ENCODE results near the gene SUPT7L.
"Not testable (repeated sequence)": the region's sequence is repeated elsewhere in the genome, so short reads cannot be mapped to it uniquely, and the experiment has no call there.

Gene SUPT7L

DNA sequence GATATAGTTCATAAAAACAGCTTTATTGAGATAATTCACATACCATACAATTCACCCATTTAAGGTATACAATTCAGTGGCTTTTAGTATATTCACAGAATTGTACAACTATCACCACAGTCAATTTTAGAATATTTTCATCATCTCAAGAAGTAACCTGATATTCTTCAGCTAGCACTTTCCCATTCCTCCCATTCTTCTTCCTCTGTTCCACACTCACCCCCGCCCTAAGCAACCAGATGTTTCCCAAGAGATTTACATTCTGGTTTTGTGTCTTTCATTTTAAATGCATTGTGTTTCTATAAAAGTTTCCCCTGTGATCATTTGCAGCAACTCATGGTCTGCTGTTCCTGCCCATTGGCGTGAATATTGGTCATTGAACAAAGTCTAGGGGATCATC is 29.1 kb downstream of the SUPT7L start:
- DNase-seq = no peak

DNA sequence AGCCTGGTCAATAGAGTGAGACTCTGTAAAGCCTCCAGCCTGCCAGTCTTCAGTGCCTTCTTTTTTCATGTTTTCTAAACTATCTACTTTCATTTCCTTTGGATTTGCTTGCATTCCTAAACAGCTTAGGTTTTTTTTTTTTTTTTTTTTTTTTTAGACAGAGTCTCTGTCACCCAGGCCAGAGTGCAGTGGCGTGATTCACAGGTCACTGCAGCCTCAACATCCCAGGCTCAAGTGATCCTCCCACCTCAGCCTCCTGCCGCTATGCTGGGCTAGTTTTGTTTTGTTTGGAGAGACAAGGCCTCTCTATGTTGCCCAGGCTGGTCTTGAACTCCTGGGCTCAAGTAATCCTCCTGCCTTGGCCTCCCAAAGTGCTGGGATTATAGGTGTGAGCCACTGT is 33.2 kb downstream of the SUPT7L start:
- DNase-seq = not testable (repeated sequence)

DNA sequence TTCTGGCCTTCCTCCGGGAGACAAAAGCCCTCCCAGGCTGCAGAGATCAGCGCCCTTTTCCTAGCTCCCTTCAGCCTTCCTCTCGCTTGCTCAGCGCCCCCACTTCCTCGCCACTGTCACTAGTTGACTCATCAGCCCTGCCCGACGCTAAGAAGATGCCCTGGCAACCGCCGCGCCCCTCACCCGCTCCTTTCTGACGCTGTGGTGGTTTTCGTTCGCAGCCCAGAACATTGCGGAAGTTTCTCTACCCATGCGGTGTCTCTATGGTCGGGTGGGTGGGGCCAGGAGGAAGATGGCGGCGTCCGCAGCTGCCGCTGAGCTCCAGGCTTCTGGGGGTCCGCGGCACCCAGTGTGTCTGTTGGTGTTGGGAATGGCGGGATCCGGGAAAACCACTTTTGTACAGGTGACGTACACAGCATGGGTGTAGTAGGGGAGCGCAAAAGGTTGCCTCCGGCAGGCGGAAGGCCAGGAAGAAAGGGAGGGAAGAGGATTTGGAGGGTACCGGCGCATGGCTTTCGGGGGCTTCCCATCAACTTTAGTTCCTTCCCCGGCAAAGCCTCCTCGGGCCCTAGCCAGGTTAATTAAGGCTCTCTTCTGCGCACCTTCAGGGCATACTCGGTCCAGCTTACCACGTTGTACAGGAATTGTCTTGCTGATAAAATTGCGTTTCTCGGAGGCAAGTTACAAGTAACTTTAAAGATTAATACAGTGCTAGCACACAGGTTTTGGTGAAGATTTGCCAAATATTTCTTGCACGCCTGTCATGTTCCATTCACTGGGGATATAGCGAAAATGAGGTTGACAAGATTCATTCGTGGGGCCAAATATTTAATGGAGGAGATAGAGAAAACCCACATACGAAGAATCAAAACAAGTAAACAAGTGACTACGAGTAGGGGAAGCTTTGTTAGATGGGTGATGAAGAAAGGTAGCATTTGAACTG is 34.4 kb downstream of the SUPT7L start, which contains the start of the genes CCDC121 and GPN1:
Gene CCDC121, minus strand, starts transcription at position 246 of the 943 bp plus-strand sequence. CDS start 1,213 bp downstream, outside the sequence.
Gene GPN1, plus strand, starts transcription at position 284 of the 943 bp plus-strand sequence. Its CDS starts 9 bp downstream, at position 293.
- DNase-seq = peak; percentile 96

DNA sequence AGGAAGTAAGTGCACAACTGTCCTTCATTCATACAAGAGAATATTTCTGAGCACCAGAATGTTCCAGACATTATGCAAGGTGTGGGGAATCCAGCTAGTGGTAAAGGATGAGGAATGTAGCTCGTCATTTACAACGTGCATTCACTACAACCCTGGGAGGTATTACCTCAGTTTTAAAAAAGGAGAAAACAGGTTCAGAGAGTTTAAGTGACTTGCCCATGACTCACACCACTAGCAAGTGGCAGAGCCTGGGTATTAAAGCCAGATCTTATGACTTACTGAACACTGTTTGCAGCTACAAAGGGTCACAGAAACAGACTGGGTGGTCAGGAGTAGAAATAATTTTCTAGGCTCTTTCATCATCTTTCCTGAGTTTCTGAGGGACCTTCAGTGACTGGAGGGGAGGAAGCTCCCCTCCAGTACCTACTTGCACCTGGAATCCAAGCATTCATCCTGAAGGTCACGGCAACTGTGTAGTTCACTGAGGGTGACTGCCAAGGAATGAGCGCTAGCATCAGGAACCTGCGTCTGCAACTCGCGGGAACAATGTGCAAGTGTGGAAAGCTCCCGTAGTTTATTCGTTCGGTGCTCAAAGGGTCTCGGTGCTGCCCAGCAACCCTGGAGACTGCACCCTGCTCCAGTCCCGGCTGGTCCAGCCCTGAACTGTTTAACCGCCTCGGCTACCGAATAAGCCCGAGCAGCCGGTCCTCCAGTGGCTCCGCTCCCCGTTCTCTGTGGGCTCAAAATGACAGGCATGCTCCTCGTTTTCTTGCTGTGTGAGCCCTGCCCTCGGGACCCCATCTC is 35.2 kb downstream of the SUPT7L start:
- DNase-seq = peak; percentile 4

DNA sequence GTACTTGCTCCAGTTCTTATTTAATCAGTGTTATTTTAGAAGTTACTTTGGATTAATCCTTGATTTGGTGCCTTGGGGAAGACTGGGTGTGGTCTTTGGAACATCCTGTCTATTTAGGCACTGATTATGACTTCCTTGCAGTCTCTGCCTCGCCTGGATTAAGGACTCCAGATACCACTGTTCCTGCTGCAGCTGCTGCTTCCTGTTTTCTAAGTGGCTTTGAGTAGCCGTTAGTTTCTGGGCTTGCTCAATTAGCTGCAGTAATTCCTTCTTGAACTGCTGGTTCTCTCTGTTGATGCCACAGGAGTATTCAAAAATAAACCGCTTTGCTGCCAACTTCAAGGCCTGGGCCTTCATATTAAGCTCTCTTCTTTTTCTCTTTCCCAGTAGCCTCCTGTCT is 36.5 kb downstream of the SUPT7L start:
- DNase-seq = not testable (repeated sequence)

DNA sequence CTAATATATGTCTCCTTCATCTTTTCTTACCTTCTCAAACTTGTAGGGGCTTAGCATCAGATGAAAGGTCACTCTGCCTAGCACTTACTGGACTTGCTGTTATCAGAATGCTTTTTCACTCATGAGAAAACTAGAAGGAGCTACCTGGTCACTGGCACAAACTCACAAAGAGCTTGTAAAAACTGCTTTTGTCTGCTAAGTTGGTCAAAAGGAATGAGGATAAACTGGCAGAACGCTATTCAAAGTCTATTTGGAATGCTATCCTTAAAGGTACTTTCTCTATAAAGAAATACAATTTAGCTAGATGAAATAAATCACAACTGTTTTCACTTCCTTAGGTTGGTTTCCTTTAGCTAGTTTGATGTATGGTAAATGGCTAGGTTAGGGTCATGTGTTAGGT is 37.1 kb downstream of the SUPT7L start:
- DNase-seq = not testable (repeated sequence)

DNA sequence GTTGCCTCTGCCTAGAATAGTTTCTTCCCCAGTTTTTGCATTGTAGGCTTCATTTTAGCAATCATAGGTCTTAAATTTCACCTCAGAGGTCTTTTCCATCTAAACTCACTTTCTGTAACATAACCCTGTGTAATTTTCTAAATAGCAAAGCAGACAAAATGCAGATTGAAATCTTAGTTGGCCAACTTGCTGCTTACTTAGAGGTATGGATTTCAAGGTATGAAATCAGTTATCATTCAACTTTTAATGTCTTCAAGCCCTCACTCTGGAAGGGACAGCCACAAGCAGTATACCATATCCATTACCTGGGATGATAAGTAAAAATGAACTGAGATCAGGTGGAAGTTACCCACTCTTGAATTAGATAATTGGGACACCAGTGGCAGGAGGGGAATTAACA is 38.5 kb downstream of the SUPT7L start:
- DNase-seq = no peak

DNA sequence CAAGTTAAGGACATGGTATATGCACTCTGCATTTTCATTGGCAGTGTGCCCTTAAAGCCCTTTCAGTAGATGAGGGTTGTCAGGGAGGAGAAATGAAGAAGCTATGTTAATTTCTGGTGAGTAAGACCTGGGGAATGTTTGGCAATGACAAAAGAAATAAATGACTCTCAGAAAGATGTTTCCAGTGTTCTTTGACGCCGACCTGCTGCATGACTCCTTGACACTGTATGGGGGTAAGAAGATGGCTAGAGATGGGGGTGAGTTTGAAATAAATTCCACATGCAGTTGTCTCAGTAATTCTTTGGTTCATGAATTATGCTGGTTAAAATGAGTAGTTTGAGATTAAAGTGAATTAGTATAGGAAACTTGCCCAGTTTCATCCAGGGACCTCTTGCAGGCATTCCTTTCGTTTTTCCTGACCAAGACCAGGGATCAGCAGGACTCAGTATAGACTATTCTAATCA is 40.5 kb downstream of the SUPT7L start:
- DNase-seq = no peak

DNA sequence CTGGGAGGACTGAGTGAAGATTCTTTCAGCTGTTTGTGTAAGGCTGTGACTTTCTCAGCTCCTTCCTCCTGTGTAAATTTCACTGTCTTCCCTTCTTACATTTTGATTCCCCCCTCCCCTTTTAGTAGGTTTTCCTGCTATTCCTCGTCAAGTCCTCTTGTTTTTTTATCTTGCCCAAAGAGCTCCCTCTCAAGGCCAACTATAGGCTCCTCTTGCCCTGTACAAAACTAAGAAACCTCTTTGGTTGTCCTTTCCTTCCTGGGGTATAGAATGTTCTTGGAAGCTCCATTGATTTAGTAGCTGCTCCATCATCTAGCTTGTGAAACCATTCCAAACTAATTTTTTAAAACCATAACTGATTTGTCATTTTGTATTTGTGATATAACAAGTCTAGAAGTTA is 41.9 kb downstream of the SUPT7L start:
- no peak for DNase-seq

DNA sequence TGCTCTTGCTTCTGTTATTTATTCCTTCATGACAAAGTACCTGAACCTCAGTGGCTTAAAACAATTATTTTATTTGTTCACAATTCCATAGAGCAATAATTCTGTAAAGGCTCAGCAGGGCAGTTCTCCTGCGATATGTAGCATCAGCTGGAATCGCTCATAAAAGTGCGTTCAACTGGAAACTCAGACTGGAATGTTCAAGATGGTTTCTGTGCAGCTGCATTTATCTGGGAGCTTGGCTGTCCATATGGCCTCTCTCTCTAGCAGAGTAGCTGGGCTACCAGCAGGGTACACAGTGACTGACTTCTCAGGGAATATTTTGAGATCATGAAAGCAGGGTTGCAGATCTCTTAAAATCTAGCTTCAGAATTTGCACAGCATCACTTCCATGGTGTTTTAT is 48.1 kb downstream of the SUPT7L start:
- DNase-seq = no peak

DNA sequence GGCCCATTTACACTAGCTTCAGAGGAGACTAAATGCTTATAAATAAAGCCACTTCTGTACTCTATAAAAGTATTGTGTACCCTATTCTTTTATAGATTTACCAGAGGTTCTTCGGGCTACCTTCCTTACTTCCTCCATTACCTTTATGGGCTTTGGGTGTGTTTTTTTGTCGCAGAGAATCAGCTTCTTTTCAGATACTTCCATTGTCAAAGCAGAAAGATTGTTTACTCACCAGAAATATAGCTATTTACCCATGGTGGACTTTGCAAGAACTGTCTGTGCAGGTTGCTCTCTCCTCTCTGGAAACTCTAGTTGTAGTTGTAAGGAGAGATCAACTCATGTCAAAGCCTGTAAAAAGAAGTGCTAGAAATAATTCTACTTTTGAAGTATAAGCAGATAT is 49.4 kb downstream of the SUPT7L start:
- DNase-seq = no peak

DNA sequence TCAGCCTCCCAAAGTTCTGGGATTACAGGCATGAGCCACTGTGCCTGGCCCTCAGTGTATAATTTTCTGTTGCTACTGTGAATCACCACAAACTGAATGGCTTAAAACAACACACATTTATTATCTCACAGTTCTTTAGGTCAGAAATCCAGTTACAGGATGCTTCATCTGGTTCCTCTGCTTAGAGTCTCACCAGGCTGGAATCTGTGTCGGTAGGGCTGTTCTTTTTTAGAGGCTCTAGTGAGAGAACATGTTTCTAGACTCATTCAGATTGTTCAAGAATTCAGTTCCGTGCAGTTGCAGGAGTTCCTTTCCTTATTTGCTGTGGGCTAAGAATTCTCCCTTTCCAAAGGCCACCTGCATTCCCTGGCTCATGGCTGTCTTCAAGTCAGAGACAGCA is 56.8 kb downstream of the SUPT7L start:
- no peak for DNase-seq

Measured in CD4-positive, alpha-beta T cell treated with Interleukin-6 for 4 hours (primary cell).